Activated naive CD8-positive, alpha-beta T cell treated with anti-CD3 and anti-CD28 coated beads for 36 hours (primary cell): ENCODE results near the gene PRCP. TPM values are rescaled to one million over a fixed set of nuclear protein-coding genes. Genes with fewer than 3 reads are reported as not detected.
"Not testable (repeated sequence)": the region's sequence is repeated elsewhere in the genome, so short reads cannot be mapped to it uniquely, and the experiment has no call there.

ENCODE experiments used
- DNase-seq: peaks from one replicate; pipeline ENCODE4 v3.0.0; 2021
- H3K27ac Mint-ChIP-seq: one replicate; pipeline ENCODE4 v1.8.0; 2022; ENCODE audit warnings: mild to moderate bottlenecking, moderate library complexity, mixed read lengths
- H3K27me3 Mint-ChIP-seq: one replicate; pipeline ENCODE4 v1.8.0; 2022; ENCODE audit warnings: mild to moderate bottlenecking, mixed read lengths
- H3K36me3 Mint-ChIP-seq: one replicate; pipeline ENCODE4 v1.8.0; 2021; ENCODE audit warnings: mild to moderate bottlenecking, mixed read lengths
- H3K4me1 Mint-ChIP-seq: one replicate; pipeline ENCODE4 v1.8.0; 2021; ENCODE audit warnings: mixed read lengths
- H3K4me3 Mint-ChIP-seq: one replicate; pipeline ENCODE4 v1.8.0; 2022; ENCODE audit warnings: mild to moderate bottlenecking, moderate library complexity, mixed read lengths
- H3K9me3 Mint-ChIP-seq: one replicate; pipeline ENCODE4 v1.8.0; 2022; ENCODE audit warnings: mixed read lengths
- total RNA-seq, 2 experiments: library from RNA; stranded (reverse); gene quantifications; one replicate each; pipeline ENCODE4 v1.2.3, GENCODE V29; 2021

Gene PRCP
- total RNA-seq, 2 experiments from 2014 or later, result 30.3 to 30.8 TPM

DNA sequence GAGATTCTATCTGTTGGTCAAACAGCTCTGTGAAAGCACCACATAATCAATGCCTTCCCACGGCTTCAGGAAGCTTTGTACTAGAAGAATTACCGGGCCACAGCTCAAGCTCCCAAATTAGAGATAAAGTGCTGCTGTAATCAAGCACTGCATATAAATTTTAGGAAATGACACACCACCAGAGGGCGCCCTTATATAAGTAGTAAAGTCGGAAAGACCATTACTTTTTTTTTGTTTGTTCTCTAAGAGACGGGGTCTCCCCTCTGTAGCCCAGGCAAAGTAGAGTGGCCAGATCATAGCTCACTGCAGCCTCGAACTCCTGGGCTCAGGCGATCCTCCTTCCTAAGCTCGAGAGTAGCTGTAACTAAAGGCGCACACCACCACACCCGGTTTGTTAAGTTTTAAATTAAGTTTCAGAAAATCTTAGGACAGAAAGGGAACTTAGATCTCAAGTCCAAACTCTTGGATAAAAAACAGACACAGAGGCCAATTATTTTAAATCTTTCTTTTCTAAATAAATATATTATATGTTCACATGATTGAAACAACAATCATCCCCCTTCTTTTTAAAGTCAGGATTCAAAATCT, 32.6 kb downstream of the PRCP start:
- H3K4me3 Mint-ChIP-seq, result no peak overlapping the region
- no peaks in the 10 kb centered on the region for H3K36me3 Mint-ChIP-seq
- DNase-seq, result peak; percentile 52
- no peaks in the 10 kb centered on the region for H3K9me3 Mint-ChIP-seq
- H3K27me3 Mint-ChIP-seq, result no peaks in the 10 kb centered on the region
- no peak overlapping the region for H3K27ac Mint-ChIP-seq
- peaks cover 20% of the 10 kb centered on the region for H3K4me1 Mint-ChIP-seq

DNA sequence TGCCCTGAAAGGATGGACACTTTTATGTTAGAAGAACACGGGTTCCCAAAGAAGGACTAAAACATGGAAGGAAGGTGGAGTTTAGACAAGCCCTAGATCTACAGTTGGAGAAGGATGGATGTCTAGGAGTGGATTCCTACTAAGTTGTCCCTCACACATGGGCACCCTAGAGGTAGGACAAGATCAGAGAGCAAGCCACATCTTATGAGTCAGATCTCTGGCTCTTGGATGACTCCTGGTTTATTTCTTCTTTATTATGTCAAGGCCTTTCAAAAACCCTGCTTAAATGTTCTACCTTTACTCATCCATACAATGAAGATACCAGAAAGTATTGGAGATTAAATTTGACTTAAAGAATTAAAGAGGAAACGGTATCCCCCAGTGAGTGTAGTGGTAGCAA, 34.4 kb downstream of the PRCP start:
- Mint-ChIP-seq H3K36me3 (no peaks in the 10 kb centered on the region), H3K27ac (no peak overlapping the region), H3K27me3 (no peaks in the 10 kb centered on the region), H3K4me3 (no peak overlapping the region), H3K9me3 (no peaks in the 10 kb centered on the region), H3K4me1 (peaks cover 20% of the 10 kb centered on the region)
- no peak for DNase-seq

DNA sequence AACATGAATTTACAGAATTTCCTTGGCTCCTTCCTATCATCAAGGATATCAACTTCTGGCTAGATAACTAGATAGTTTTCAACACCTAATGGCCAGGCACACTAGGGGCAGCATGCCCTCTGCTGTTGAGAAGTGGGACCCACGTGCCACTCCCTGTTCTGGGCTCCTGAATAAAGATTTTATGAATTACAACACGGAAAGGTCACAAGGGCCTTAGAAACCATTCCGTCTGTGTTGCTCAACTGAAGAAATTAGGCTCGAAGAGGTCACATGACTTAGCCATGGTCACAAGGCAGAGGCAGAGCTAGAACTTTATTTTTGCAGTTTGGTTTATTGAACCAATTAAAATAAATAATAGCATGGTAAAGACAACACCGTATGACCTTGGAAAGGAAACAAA, 36.0 kb downstream of the PRCP start:
- Mint-ChIP-seq H3K4me1 (peaks cover 20% of the 10 kb centered on the region), H3K9me3 (no peaks in the 10 kb centered on the region), H3K27me3 (no peaks in the 10 kb centered on the region), H3K27ac (no peak overlapping the region), H3K36me3 (no peaks in the 10 kb centered on the region), H3K4me3 (no peak overlapping the region)
- DNase-seq, result peak; percentile 18

DNA sequence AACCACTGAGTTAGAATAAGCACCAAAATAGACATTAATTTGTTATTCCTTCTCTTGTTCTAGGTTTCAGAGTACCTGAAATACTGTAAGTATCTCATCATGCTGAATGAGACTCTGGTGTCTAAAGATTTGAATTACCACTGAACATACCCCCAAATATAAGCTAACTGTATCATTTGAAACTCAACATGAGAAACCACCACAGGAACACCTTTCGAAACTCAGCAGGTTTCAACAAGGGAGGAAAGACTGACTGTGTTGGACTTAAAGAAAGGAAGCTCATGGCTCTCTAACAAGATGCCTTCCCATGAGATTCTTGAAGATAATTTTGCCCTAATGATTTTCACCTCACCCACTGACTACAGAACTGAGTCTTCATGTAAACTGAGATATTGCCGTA, 37.0 kb downstream of the PRCP start:
- Mint-ChIP-seq H3K9me3 (no peaks in the 10 kb centered on the region), H3K4me1 (peaks cover 20% of the 10 kb centered on the region), H3K4me3 (no peak overlapping the region), H3K27me3 (no peaks in the 10 kb centered on the region), H3K36me3 (no peaks in the 10 kb centered on the region), H3K27ac (no peak overlapping the region)
- DNase-seq, result no peak

DNA sequence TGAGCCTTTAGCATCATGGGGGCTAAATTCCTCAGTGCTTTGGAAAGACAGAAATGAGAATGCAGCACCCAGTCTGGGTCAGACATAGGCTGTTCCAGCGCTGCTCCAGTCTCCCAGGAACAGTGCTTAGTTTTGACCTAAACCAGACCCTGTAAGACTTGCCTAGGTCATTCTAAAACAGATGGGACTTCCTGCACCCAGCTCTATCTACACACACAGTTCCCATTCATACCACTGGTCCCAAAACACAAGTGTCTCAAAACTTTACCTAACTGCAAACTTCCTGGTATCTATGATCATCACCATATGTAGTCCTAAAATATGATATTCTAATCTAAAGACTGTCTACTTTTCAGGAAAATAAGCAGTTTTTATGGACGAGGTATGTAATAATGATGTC, 37.9 kb downstream of the PRCP start:
- Mint-ChIP-seq H3K27ac (no peak overlapping the region), H3K4me3 (no peak overlapping the region), H3K4me1 (peaks cover 16% of the 10 kb centered on the region), H3K9me3 (no peaks in the 10 kb centered on the region), H3K27me3 (no peaks in the 10 kb centered on the region), H3K36me3 (peaks cover 6% of the 10 kb centered on the region)
- DNase-seq, result no peak

DNA sequence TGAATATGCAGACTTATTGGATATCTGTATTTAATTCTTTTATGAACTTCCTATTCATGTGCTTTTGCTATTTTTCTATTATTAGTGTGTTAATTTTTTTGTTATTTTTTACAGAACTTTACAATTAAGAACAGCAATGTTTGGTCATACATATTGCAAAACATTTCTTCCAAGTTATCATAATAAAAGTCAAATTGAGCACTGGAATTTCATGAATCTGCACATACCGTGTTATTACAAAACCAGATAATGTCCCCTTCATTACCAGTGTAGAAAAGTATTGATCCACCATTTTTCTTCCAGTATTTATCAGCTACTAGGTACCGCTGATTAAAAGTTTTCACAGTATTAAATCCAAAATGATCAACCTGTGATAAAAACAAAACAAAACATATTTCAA, 40.5 kb downstream of the PRCP start:
- Mint-ChIP-seq H3K4me1 (peaks cover 14% of the 10 kb centered on the region), H3K27ac (no peak overlapping the region), H3K4me3 (no peak overlapping the region), H3K9me3 (peaks cover 1% of the 10 kb centered on the region), H3K36me3 (peaks cover 13% of the 10 kb centered on the region), H3K27me3 (no peaks in the 10 kb centered on the region)
- DNase-seq, result no peak

DNA sequence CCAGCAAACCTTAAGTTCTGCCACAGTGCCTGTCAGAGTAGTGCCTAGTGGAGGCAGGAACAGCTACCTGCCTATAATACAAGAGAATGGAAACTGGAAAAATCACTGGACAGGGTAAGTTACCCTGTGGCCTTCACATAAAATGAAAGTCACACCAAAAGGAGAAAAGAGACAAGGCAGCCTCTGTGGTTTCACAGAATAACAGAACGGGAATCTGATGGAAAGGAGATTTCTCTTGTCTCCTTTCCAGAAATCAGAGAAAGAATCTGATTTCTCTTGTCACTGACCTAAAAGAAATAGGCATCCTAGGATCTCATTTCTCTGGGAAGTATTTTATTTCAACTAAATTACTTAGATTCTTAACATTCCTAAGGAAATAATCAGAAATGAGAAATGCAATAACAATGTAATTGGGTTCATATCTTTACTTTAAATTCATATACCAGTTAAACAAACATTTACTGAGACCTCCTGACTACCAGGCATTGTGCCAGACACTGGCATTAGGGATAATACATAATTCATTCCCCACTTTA, 41.6 kb downstream of the PRCP start:
- Mint-ChIP-seq H3K4me1 (peaks cover 15% of the 10 kb centered on the region), H3K9me3 (peaks cover 1% of the 10 kb centered on the region), H3K36me3 (peaks cover 13% of the 10 kb centered on the region), H3K27ac (no peak overlapping the region), H3K4me3 (no peak overlapping the region), H3K27me3 (no peaks in the 10 kb centered on the region)
- DNase-seq, result no peak

DNA sequence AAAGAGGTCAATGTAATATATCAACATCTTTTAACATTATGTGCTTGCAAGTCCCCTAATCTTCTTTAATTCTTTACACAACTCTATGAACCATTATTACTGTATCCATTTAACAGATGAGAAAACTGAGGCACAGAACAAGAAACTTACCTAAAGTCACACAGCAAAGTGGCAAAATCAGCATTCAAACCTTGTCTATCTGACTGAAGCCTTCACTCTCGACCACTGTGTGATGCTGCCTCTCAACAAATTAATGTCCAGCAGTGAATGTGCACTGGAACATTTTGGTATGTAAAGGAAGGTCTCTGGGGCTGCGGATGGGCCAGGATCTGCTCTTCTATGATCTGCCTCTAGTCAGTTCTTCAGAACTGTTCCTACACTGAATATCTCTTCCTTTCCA, 42.1 kb downstream of the PRCP start:
- Mint-ChIP-seq H3K4me1 (peaks cover 11% of the 10 kb centered on the region), H3K4me3 (no peak overlapping the region), H3K27ac (no peak overlapping the region), H3K9me3 (peaks cover 1% of the 10 kb centered on the region), H3K36me3 (peaks cover 13% of the 10 kb centered on the region), H3K27me3 (no peaks in the 10 kb centered on the region)
- no peak for DNase-seq

DNA sequence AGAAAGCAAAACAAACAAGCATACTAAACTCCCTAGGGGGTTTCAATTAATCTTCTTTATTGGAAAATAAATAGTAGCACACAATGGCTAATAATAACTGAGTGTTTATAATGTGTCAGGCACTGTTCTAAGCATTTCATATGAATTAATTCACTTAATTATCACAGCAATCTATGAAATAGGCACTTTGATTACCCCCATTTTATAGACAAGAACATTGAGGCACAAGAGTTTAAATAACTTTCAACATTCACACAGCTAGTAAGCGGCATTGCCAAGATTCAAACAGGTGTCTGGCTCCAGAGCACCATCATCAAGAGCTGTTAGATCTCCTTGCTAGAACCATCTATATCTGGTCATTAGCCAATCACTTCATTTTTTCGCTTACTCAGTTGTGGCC, 43.1 kb downstream of the PRCP start:
- peaks cover 13% of the 10 kb centered on the region for H3K36me3 Mint-ChIP-seq
- no peaks in the 10 kb centered on the region for H3K27me3 Mint-ChIP-seq
- H3K4me3 Mint-ChIP-seq, result no peak overlapping the region
- H3K4me1 Mint-ChIP-seq, result peaks cover 6% of the 10 kb centered on the region
- peaks cover 1% of the 10 kb centered on the region for H3K9me3 Mint-ChIP-seq
- H3K27ac Mint-ChIP-seq, result no peak overlapping the region
- no peak for DNase-seq

DNA sequence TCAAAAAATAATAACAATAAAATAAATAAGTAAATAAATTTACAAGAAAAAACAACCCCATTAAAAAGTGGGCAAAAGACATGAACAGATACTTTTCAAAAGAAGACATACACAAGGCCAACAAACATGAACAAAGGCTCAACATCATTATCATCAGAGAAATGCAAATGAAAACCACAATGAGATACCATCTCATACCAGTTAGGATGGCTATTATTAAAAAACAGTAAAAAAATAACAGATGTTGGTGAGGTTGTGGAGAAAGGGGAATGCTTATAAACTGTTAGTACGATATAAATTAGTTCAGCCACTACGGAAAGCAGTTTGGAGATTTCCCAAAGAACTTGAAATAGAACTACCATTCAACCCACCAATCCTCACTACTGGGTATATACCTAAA, 44.6 kb downstream of the PRCP start:
- no peaks in the 10 kb centered on the region for H3K27me3 Mint-ChIP-seq

DNA sequence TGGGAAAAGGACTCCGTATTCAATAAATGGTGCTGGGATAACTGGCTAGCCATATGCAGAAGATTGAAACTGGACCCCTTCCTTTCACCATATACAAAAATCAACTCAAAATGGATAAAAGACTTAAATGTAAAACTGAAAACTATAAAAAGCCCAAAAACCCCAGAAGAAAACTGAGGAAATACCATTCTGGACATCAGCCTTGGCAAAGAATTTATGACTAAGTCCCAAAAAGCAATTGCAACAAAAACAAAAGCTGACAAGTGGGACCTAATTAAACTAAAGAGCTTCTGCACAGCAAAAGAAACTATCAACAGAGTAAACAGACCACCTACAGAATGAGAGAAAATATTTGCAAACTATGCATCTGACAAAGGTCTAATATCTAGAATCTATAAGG, 45.3 kb downstream of the PRCP start:
- not testable (repeated sequence) for H3K27me3 Mint-ChIP-seq, DNase-seq, H3K4me1 Mint-ChIP-seq, H3K27ac Mint-ChIP-seq, H3K4me3 Mint-ChIP-seq, H3K9me3 Mint-ChIP-seq
- H3K36me3 Mint-ChIP-seq, result peaks cover 13% of the 10 kb centered on the region

More for the DNA sequence above, 44.6 kb downstream of the PRCP start:
- H3K27ac Mint-ChIP-seq, result no peak overlapping the region
- H3K4me3 Mint-ChIP-seq, result no peak overlapping the region
- H3K4me1 Mint-ChIP-seq, result peaks cover 6% of the 10 kb centered on the region
- H3K9me3 Mint-ChIP-seq, result peaks cover 1% of the 10 kb centered on the region
- peaks cover 13% of the 10 kb centered on the region for H3K36me3 Mint-ChIP-seq
- DNase-seq, result no peak

DNA sequence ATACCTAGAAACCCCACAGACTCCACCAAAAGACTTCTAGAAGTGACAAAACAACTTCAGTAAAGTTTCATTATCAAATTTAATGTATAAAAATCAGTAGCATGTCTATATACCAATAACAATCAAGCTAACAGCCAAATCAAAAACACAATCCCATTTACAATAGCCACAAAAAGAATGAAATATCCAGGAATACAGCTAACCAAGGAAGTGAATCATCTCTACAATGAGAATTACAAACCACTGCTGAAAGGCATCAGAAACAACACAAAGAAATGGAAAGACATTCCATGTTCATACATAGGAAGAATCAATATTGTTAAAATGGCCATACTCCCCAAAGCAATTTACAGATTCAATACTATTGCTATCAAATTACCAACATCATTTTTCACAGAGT, 46.0 kb downstream of the PRCP start:
- Mint-ChIP-seq H3K4me3 (no peak overlapping the region), H3K4me1 (peaks cover 6% of the 10 kb centered on the region), H3K9me3 (peaks cover 1% of the 10 kb centered on the region), H3K27me3 (no peaks in the 10 kb centered on the region), H3K36me3 (peaks cover 15% of the 10 kb centered on the region), H3K27ac (no peak overlapping the region)
- DNase-seq, result no peak

DNA sequence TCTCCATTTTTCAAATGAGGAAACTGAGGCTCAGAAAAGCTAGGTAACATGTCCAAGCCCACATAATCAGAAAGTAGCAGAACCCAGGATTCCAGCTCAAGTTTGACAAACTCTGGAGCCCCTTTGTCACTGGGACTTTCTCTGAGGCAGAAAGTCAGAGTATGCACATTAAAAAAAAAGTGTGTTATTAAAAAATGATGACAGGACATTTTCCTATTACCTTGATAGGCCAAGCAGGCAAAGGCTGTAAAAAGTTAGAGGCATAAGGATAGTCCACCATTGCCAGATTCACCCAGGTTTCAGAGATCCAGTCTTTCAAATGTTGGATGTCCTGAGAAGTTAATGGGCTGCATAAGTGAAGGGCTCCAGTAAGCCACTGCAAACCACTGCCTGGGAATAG, 51.4 kb downstream of the PRCP start:
- no peak overlapping the region for H3K4me3 Mint-ChIP-seq
- no peak for DNase-seq
- H3K27me3 Mint-ChIP-seq, result no peaks in the 10 kb centered on the region
- H3K4me1 Mint-ChIP-seq, result no peaks in the 10 kb centered on the region
- H3K9me3 Mint-ChIP-seq, result no peaks in the 10 kb centered on the region
- H3K36me3 Mint-ChIP-seq, result peaks cover 2% of the 10 kb centered on the region
- H3K27ac Mint-ChIP-seq, result no peak overlapping the region

DNA sequence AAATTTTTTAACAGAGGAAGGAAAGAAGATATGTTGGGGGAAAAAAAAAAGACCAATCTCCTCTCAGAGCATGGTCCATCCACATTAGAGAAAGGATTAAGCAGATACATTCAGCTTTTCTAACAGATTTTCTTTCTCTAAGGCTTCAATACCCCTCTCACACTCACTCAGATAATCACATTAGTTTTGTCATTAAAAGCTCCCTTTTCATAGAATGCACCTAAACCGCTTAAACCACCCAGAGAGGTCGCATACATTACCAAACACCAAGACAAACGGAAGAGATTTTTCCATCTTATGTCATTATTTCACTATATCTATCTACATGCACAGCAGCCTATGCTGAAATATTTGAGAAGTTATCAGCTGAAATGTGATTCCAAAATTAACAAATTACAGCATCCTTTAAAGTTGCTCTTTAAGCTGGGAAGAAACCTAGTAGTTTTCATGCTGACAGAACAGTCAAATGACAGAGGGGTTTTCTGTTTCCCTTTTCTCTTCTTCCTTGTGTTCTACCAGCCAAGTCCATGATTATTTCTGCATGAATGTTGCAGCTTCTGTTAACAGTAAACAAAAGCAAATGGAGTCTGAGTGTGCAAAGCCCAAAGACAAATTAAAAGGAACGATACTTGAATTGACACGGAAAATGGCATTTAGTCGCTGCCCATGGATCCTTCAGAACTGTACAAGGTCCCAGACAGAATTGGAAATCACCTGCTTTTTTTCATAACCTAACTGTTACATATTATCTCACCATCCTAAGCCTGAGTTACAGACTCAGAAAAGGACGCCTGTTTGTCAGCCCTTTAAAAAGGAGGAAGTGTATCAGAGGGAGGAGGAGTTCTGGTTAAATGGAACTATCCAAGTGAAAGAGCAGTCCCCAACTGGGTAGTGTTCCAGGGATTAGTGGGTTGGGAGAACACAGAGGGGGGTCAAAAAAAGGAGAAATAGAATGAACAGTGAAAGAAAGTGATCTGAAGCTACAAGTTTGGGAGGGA, 54.6 kb downstream of the PRCP start:
- Mint-ChIP-seq H3K4me3 (no peak overlapping the region), H3K27ac (no peak overlapping the region), H3K36me3 (peaks cover 3% of the 10 kb centered on the region), H3K4me1 (no peaks in the 10 kb centered on the region), H3K9me3 (no peaks in the 10 kb centered on the region), H3K27me3 (no peaks in the 10 kb centered on the region)
- no peak for DNase-seq

DNA sequence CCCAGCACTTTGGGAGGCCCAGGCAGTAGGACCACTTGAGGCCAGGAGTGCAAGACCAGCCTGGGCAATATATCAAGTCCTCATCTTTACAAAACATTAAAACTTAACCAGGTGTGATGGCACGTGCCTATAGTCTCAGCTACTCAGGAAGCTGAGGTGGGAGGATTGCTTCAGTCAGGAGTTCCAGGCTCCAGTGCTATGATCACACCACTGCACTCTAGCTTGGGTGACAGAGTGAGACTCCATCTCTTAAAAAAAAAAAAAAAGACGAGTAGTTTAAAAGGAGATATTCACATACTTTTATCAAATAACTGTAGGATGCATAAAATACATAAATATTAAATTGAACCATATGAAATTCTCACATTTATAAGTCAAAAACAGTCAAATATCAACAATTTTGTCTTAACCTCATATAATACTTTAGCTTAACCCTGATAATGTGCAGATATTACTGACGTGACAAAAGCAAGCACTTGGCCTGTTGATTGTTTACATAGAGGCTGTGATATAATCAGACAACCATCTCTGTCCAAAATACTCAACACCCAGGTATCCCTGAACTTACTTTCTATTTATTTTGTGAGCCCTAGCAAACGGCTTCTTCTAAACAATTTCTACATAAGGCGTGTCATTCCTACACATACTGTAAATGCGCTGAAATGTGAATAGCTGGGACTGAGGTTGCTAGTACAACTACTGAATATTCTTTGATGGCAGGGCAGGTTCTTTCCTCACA, 57.0 kb downstream of the PRCP start:
- Mint-ChIP-seq H3K27ac (no peak overlapping the region), H3K4me1 (no peaks in the 10 kb centered on the region), H3K27me3 (no peaks in the 10 kb centered on the region), H3K4me3 (no peak overlapping the region), H3K9me3 (no peaks in the 10 kb centered on the region), H3K36me3 (peaks cover 4% of the 10 kb centered on the region)
- DNase-seq, result no peak
